Measurements from ENCODE around the gene ATP11A. TPM values are rescaled to one million over a fixed set of nuclear protein-coding genes. Genes with fewer than 3 reads are reported as not detected.

Gene ATP11A
- total RNA-seq, 3 donors from 2014 or later, result 22.1 to 27.2 (median 26.8) TPM

GRCh38 chr13:112824429-112824828 is 134.6 kb downstream of the ATP11A start:
- Histone ChIP-seq H3K36me3 (no peaks in the 10 kb centered on the region), H3K4me3 (no peak overlapping the region), H3K4me1 (no peaks in the 10 kb centered on the region), H3K9me3 (no peaks in the 10 kb centered on the region), H3K27me3 (no peaks in the 10 kb centered on the region), H3K27ac (no peak overlapping the region)
- no peak for TF ChIP-seq POLR2A (IDR thresholded peaks at IDR 0.05)
- TF ChIP-seq CTCF (IDR thresholded peaks at IDR 0.05), result no peak
- TF ChIP-seq POLR2AphosphoS5 (IDR thresholded peaks at IDR 0.05), result no peak
- no peak for DNase-seq (ENCODE audit: low spot score in 2 of 2)
- intact Hi-C loops (cut with DNase I; ENCODE audit: low total_unique reads), result loop anchor here (5.0 kb wide), 1 partner anchor 492 kb away; no protein-coding TSS in a partner anchor

- Histone ChIP-seq H3K36me3 (no peaks in the 10 kb centered on the region), H3K27ac (no peak overlapping the region), H3K4me1 (no peaks in the 10 kb centered on the region), H3K9me3 (no peaks in the 10 kb centered on the region), H3K4me3 (no peak overlapping the region), H3K27me3 (no peaks in the 10 kb centered on the region)
- no peak for DNase-seq (ENCODE audit: low spot score in 2 of 2)
- intact Hi-C loops (cut with DNase I; ENCODE audit: low total_unique reads), result no loop called here
- TF ChIP-seq POLR2AphosphoS5 (IDR thresholded peaks at IDR 0.05) (no peak), POLR2A (IDR thresholded peaks at IDR 0.05) (no peak), CTCF (IDR thresholded peaks at IDR 0.05) (no peak)
Observed at GRCh38 chr13:112825071-112825470, 135.2 kb downstream of the ATP11A start.

- H3K4me3 ChIP-seq, result no peak overlapping the region
Observed at GRCh38 chr13:112825875-112826274, 136.0 kb downstream of the ATP11A start.

GRCh38 chr13:112826565-112826964 is 136.7 kb downstream of the ATP11A start:
- intact Hi-C loops (cut with DNase I; ENCODE audit: low total_unique reads), result no loop called here
- H3K36me3 ChIP-seq, result no peaks in the 10 kb centered on the region

More at GRCh38 chr13:112825875-112826274, 136.0 kb downstream of the ATP11A start:
- TF ChIP-seq CTCF (IDR thresholded peaks at IDR 0.05) (no peak), POLR2A (IDR thresholded peaks at IDR 0.05) (no peak), POLR2AphosphoS5 (IDR thresholded peaks at IDR 0.05) (no peak)
- no peak overlapping the region for H3K27ac ChIP-seq
- H3K36me3 ChIP-seq, result no peaks in the 10 kb centered on the region
- no peak for DNase-seq (ENCODE audit: low spot score in 2 of 2)
- H3K4me1 ChIP-seq, result no peaks in the 10 kb centered on the region
- no peaks in the 10 kb centered on the region for H3K9me3 ChIP-seq
- intact Hi-C loops (cut with DNase I; ENCODE audit: low total_unique reads), result no loop called here
- no peaks in the 10 kb centered on the region for H3K27me3 ChIP-seq

More at GRCh38 chr13:112826565-112826964, 136.7 kb downstream of the ATP11A start:
- no peak for DNase-seq (ENCODE audit: low spot score in 2 of 2)
- Histone ChIP-seq H3K4me3 (no peak overlapping the region), H3K27me3 (no peaks in the 10 kb centered on the region), H3K9me3 (no peaks in the 10 kb centered on the region), H3K27ac (no peak overlapping the region), H3K4me1 (no peaks in the 10 kb centered on the region)
- TF ChIP-seq POLR2A (IDR thresholded peaks at IDR 0.05), result no peak
- no peak for TF ChIP-seq CTCF (IDR thresholded peaks at IDR 0.05)
- TF ChIP-seq POLR2AphosphoS5 (IDR thresholded peaks at IDR 0.05), result no peak
